ENCODE results near the gene FBLN7. TPM values are rescaled to one million over a fixed set of nuclear protein-coding genes. Genes with fewer than 3 reads are reported as not detected.
A peak's percentile ranks its signal among the peaks of the same experiment; 100 is the strongest.

Gene FBLN7
- total and polyA plus RNA-seq, 2 of the 8 experiments (the other 6 are each of a cell fraction or from before 2014, with no cell fraction given): 0.30 to 0.77 TPM

DNA sequence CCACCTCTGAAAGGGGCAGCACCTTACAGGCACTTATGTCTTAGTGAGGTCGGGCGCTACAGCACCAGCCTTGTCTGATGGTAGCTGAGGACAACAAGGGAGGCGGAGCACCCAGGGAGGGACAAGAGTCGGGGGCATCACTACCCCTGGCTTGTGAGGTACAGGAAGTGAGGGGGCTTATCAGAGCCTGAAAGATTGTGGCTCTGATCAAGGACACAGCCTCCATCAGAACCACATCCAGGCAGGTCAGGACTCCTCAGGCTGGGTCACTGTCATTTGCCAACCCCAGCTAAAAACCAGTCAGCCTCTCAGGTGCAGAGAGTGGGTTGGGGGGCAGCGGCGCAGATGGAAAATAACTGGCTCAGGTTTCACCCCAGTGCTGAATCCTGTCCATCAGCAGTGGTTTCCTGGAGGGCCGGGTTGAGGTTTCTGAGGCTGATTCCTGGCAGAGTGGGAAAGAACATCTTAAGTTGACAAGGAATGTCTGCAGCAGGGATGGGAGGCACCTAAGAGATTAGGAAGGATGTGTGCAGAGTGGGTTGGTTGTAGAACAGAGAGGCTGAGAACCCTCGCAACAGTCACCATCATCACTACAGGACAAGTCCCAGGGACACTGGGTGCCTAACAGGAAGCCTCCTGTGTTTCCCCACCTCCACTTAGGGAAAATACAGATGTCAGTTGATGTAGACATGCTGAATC lies 45.3 kb downstream of the FBLN7 start:
- no peak overlapping the region for H2BK5ac ChIP-seq (ENCODE audit: low read depth, low read length)
- H4K91ac ChIP-seq (replicated peaks; ENCODE audit: insufficient read length, low read length): no peak overlapping the region
- ChIA-PET POLR2A (ENCODE audit: partially characterized antibody) (interaction anchor here (0.8 to 1.3 kb wide), 2 partner anchors 51 to 72 kb away, joined by 3 to 4 read pairs; partner anchors contain the start of gene ZC3H8), CTCF (ENCODE audit: partially characterized antibody) (interaction anchor here (2.3 kb wide), 1 partner anchor 11 kb away, joined by 8 read pairs; no protein-coding TSS in a partner anchor)
- H3K23me2 ChIP-seq (ENCODE audit: low read depth, low read length): peaks cover 7% of the 10 kb centered on the region; the same call in 1 of the 2 replicates
- no peak overlapping the region for H3K4me2 ChIP-seq (ENCODE audit: insufficient read depth in 1 of 2, low read depth in 2 of 2, low read length in 2 of 2)
- H3K23ac ChIP-seq (ENCODE audit: insufficient read length): no peak overlapping the region
- H2BK15ac ChIP-seq (ENCODE audit: low read length): 0 out of 2 replicates have a peak overlapping the region, but pooled peaks have one; percentile 46
- H4K20me1 ChIP-seq (replicated peaks in 1 of 2; ENCODE audit: control insufficient read depth in 1 of 2, insufficient read depth in 2 of 2, low read length in 2 of 2): no peaks in the 10 kb centered on the region
- peaks cover 2 to 20% (median 14%) of the 10 kb centered on the region in 4 experiments; a peak in 6 of 7 replicates for H3K27me3 ChIP-seq (replicated peaks in 1 of 4; ENCODE audit: control insufficient read depth in 3 of 4, extremely low read depth in 1 of 4, insufficient read depth in 3 of 4, low read length in 3 of 4)
- no peak overlapping the region for H2BK120ac ChIP-seq (replicated peaks; ENCODE audit: low read depth, low read length)
- H3K18ac ChIP-seq (ENCODE audit: extremely low read depth, low read length): no peak overlapping the region
- no peaks in the 10 kb centered on the region for H3K36me3 ChIP-seq (ENCODE audit: control insufficient read depth in 2 of 4, insufficient read depth in 4 of 4, low read length in 3 of 4)
- H3K4me1 ChIP-seq (replicated peaks in 1 of 4; ENCODE audit: control insufficient read depth in 3 of 4, insufficient read depth in 4 of 4, low read length in 3 of 4): peaks cover 0 to 4% (median 3%) of the 10 kb centered on the region in 4 experiments; a peak in 4 of 7 replicates
- no peak overlapping the region for H3K4ac ChIP-seq (replicated peaks; ENCODE audit: insufficient read length, low read depth, low read length)
- 89% methylated on average over 8 of the region's 8 CpGs; no CpG with 5 or more reads in 1 of the 2 experiments for WGBS, 2 experiments (ENCODE audit: extremely low coverage in 1 of 2, insufficient coverage in 1 of 2, insufficient read length in 1 of 2, insufficient replicate concordance in 2 of 2, low coverage in 1 of 2, low lambda C conversion rate in 2 of 2, missing lambda C conversion rate in 1 of 2)
- H3K27ac ChIP-seq (ENCODE audit: low read depth, low read length): no peak overlapping the region
- H2AFZ ChIP-seq (ENCODE audit: low read length): no peak overlapping the region
- H4K8ac ChIP-seq (ENCODE audit: extremely low read depth, insufficient read depth, low read length): no peak overlapping the region
- no peak overlapping the region for H4K5ac ChIP-seq (ENCODE audit: insufficient read length, low read depth, low read length)
- no peak overlapping the region for H2BK12ac ChIP-seq (ENCODE audit: low read depth, low read length)
- H3K56ac ChIP-seq (replicated peaks; ENCODE audit: insufficient read length, low read depth, low read length): no peak overlapping the region
- H3K79me2 ChIP-seq (ENCODE audit: control insufficient read depth in 1 of 2, insufficient read depth in 2 of 2, low read length in 2 of 2): no peaks in the 10 kb centered on the region
- no peaks in the 10 kb centered on the region for H3K79me1 ChIP-seq (ENCODE audit: low read depth, low read length)
- H2BK20ac ChIP-seq (ENCODE audit: low read length): no peak overlapping the region
- FAIRE-seq: no peak
- no peak overlapping the region for H3K9ac ChIP-seq (replicated peaks in 1 of 4; ENCODE audit: extremely low read depth in 1 of 4, low read depth in 3 of 4, low read length in 3 of 4)
- H3K4me3 ChIP-seq (ENCODE audit: extremely low read depth in 1 of 4, insufficient read depth in 2 of 4, low read depth in 3 of 4, low read length in 4 of 4): no peak overlapping the region
- H3K9me3 ChIP-seq (ENCODE audit: insufficient read depth in 2 of 2, low read depth in 1 of 2, low read length in 1 of 2): peaks cover 0 to 9% of the 10 kb centered on the region in 2 experiments; a peak in 1 of 4 replicates
- no peak for DNase-seq (ENCODE audit: low read depth in 1 of 2, low spot score in 2 of 2)
- H3K14ac ChIP-seq (ENCODE audit: insufficient read length): no peak overlapping the region
- H2AK5ac ChIP-seq (ENCODE audit: low read depth, low read length): no peak overlapping the region
- TF ChIP-seq SP4 (IDR thresholded peaks at IDR 0.05; ENCODE audit: low read length): no peak
- no peak for TF ChIP-seq CTBP2 (IDR thresholded peaks at IDR 0.05; ENCODE audit: borderline replicate concordance, insufficient read depth, insufficient read length, low read length)
- TF ChIP-seq CBX5 (IDR thresholded peaks at IDR 0.05; ENCODE audit: low read depth, low read length): no peak
- TF ChIP-seq CBX8 (IDR thresholded peaks at IDR 0.05; ENCODE audit: borderline replicate concordance, low read depth, low read length): no peak
- no peak for TF ChIP-seq ASH2L (IDR thresholded peaks at IDR 0.05; ENCODE audit: low read length)
- TF ChIP-seq TBP (IDR thresholded peaks at IDR 0.05; ENCODE audit: low read depth, low read length): no peak
- no peak for TF ChIP-seq CHD2 (IDR thresholded peaks at IDR 0.05; ENCODE audit: low read length)
- TF ChIP-seq, protein P1, sequence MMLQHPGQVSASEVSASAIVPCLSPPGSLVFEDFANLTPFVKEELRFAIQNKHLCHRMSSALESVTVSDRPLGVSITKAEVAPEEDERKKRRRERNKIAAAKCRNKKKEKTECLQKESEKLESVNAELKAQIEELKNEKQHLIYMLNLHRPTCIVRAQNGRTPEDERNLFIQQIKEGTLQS (IDR thresholded peaks at IDR 0.05; ENCODE audit: insufficient read depth, low read depth, low read length): no peak
- no peak for TF ChIP-seq EP300 (IDR thresholded peaks at IDR 0.05; ENCODE audit: borderline replicate concordance in 1 of 2, low read depth in 2 of 2, low read length in 2 of 2)
- no peak for TF ChIP-seq NANOG (IDR thresholded peaks at IDR 0.05; ENCODE audit: insufficient read depth, low read depth, low read length, poor library complexity, severe bottlenecking)
- no peak for TF ChIP-seq HDAC2 (IDR thresholded peaks at IDR 0.05; ENCODE audit: borderline replicate concordance in 1 of 2, low read depth in 2 of 2, low read length in 2 of 2)

Measured in H1 (cell line).